Brain microvascular endothelial cell (primary cell): Measurements from ENCODE around the gene TMEM164.
"Not testable (repeated sequence)": the region's sequence is repeated elsewhere in the genome, so short reads cannot be mapped to it uniquely, and the experiment has no call there.

Experiments used
- DNase-seq: peaks from one replicate; pipeline ENCODE4 v3.0.0-alpha.2; 2020
- H3K27ac ChIP-seq: fragments of 250-450 bp; sonication (Bioruptor Pico); 2 replicates; pipeline ENCODE4 v1.5.1; 2020; ENCODE audit warnings: mild to moderate bottlenecking, moderate library complexity
- H3K27me3 ChIP-seq: fragments of 250-450 bp; sonication (Bioruptor Pico); replicated peaks from 2 replicates; pipeline ENCODE4 v1.5.1; 2020; ENCODE audit warnings: mild to moderate bottlenecking
- H3K36me3 ChIP-seq: fragments of 250-450 bp; sonication (Bioruptor Pico); replicated peaks from 2 replicates; pipeline ENCODE4 v1.5.1; 2020; ENCODE audit warnings: mild to moderate bottlenecking
- H3K4me3 ChIP-seq: 2 replicates; pipeline ENCODE4 v1.5.1; 2011; ENCODE audit warnings: low read depth, mild to moderate bottlenecking, control low read depth, low read length, moderate library complexity
- in situ Hi-C: cut with HindIII; loops from 2 replicates; pipeline ENCODE4 v1.10.0; 2017; ENCODE audit warnings: low sequenced_read_pairs, low pct_ligation_motif_present
- TF ChIP-seq, protein P1 (sequence below): IDR thresholded peaks from 2 replicates; pipeline ENCODE4 v1.5.1; 2011; ENCODE audit warnings: low read depth, mild to moderate bottlenecking, moderate library complexity, low read length, control low read depth, inconsistent platforms; ENCODE audit errors: missing control alignments

TMEM164 gene

DNA sequence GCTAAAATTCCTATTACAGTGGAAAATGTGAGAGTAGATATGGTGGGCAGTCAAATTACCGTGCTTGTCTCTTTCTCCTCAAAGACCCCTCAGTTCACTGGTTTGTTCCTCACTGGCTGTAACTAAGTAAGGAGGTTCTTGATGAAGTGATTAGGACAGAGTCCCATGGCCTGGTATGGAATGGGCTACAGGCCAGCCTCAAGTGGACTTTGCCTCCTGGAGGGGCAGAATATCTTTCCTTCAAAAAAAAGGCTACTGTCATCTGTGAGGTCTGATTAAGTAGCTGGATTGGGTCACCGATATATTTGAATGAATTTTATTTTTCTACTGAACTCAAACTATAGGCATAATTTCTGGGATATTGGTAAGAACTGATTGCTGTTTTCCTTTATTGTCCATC, 38.5 kb upstream of the TMEM164 start:
- Histone ChIP-seq H3K36me3 (no peaks in the 10 kb centered on the region), H3K4me3 (no peak overlapping the region), H3K27me3 (no peaks in the 10 kb centered on the region), H3K27ac (no peak overlapping the region)
- TF ChIP-seq, protein P1, sequence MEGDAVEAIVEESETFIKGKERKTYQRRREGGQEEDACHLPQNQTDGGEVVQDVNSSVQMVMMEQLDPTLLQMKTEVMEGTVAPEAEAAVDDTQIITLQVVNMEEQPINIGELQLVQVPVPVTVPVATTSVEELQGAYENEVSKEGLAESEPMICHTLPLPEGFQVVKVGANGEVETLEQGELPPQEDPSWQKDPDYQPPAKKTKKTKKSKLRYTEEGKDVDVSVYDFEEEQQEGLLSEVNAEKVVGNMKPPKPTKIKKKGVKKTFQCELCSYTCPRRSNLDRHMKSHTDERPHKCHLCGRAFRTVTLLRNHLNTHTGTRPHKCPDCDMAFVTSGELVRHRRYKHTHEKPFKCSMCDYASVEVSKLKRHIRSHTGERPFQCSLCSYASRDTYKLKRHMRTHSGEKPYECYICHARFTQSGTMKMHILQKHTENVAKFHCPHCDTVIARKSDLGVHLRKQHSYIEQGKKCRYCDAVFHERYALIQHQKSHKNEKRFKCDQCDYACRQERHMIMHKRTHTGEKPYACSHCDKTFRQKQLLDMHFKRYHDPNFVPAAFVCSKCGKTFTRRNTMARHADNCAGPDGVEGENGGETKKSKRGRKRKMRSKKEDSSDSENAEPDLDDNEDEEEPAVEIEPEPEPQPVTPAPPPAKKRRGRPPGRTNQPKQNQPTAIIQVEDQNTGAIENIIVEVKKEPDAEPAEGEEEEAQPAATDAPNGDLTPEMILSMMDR, result no peak
- DNase-seq, result no peak
- in situ Hi-C loops, result no loop called here

DNA sequence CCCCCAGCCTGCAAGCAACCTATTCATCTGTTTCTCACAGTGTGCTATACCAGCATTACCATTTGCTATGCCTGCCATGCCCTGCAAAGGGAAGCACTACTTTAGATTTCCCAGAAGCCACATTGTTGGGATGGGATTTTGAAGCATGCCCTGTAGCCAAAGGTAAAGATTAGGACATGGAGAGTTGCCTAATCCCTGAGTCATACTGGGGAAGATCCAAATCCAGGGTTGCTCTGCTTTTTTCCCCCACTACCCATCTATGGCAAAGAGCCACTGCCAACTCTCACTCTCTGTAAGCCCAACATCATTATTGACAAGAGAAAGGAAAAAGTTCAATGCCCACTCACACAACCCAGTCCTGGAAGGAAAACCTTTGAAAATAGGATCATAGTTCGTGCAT, 36.7 kb upstream of the TMEM164 start:
- H3K4me3 ChIP-seq, result no peak overlapping the region
- no peak overlapping the region for H3K27ac ChIP-seq
- H3K27me3 ChIP-seq, result no peaks in the 10 kb centered on the region
- no peaks in the 10 kb centered on the region for H3K36me3 ChIP-seq
- DNase-seq, result no peak
- TF ChIP-seq, protein P1, result no peak
- in situ Hi-C loops, result no loop called here

DNA sequence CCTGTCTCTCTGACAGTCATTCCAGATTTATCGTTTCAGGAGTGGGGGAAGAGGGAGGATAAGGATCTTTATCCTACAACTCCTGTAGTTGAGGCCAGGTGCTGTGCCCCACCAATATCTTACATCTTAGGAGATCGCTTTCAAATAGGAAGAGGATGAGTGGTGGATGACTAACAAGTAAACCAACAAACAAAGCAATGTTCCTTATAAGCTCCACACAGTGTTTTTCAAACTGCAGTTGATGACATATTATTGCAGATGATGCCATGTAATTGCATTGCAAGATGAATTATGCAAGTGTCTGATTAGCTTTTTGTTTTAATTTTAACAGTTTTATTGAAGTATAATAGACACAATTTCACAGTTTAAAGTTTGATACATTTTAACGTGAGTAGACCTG, 35.8 kb upstream of the TMEM164 start:
- Histone ChIP-seq H3K36me3 (no peaks in the 10 kb centered on the region), H3K27ac (no peak overlapping the region), H3K4me3 (no peak overlapping the region), H3K27me3 (no peaks in the 10 kb centered on the region)
- TF ChIP-seq, protein P1, result no peak
- no peak for DNase-seq
- in situ Hi-C loops, result no loop called here

DNA sequence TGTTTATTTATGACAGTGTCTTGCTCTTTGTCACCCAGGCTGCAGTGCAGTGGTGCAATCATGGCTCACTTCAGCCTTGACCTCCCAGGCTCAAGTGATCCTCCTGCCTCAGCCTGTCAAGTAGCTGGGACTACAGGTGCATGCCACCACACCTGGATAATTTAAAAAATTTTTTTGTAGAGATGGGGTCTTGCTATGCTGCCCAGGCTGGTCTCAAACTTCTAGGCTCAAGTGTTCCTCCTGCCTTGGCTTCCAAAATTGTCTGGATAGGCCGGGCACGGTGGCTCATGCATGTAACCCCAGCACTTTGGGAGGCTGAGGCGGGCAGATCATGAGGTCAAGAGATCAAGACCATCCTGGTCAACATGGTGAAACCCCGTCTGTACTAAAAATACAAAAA, 32.1 kb upstream of the TMEM164 start:
- H3K27me3 ChIP-seq, DNase-seq, H3K4me3 ChIP-seq, in situ Hi-C loops, H3K27ac ChIP-seq, H3K36me3 ChIP-seq: not testable (repeated sequence)

DNA sequence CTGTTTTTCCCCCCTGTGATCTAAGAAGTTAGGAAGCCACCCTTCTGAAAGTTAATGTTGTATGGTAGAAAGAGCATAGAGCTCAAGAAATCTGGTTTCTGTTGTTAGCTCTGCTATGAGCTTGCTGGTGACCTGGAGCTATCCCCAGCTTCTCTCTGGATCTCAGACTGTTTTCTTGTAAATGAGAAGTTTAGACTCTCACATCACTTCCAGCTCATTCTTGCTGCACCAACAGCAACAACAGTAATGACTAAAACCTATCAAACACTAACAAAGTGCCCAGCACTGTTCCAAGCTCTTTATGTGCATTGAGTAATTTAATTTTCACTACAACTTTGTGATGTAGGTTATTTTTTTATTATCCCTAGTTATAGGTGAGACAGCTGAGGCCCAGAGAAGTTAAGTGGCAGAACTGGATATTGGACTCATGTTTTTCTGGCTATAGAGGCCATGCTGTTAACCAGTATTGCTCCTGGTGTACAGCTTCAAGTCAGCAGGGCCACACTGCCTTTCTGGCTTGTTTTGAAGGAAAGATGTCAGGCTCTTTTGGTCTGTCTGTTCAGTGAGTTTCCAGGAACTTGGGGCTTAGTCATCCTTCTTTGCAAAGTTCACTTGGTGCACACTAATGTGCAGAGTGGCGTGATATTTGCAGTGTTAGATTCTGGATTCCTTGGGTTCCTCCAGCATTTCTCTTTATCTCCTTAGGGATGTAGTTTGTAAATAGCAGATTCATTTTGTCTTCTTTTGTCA, 27.8 kb upstream of the TMEM164 start:
- in situ Hi-C loops, result no loop called here
- TF ChIP-seq, protein P1, result no peak
- peak; percentile 30 for DNase-seq
- Histone ChIP-seq H3K27me3 (no peaks in the 10 kb centered on the region), H3K4me3 (no peak overlapping the region), H3K27ac (no peak overlapping the region), H3K36me3 (no peaks in the 10 kb centered on the region)

DNA sequence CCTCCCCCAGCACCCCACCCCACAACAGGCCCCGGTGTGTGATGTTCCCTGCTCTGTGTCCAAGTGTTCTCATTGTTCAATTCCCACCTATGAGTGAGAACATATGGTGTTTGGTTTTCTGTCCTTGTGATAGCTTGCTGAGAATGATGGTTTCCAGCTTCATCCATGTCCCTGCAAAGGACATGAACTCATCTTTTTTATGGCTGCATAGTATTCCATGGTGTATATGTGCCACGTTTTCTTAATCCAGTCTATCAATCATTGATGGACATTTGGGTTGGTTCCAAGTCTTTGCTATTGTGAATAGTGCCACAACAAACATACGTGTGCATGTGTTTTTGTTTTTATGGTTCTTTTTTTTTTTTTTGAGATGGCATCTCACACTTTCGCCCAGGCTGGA, 17.7 kb upstream of the TMEM164 start:
- in situ Hi-C loops, H3K27me3 ChIP-seq: not testable (repeated sequence)

DNA sequence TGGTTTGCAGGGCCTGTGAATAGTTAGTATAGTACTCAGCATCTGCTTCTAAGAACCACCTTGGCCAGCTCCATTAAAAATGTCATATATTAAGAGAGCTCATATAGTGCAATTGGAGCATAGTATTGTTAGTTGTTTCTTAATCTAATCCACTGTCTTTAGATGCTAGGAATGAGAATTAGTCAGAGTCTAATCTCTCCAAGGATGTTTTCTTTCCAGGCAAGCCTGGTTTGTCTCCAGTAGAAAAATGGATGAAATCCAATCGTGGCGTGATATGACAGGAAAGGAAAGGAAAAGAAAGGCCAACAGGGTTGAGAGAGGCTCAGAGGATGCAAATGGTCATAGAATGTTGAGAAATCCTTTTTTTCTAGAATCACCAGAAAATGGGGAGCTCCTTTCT, 15.0 kb upstream of the TMEM164 start:
- H3K4me3 ChIP-seq, result no peak overlapping the region
- H3K27ac ChIP-seq, result no peak overlapping the region
- DNase-seq, result peak; percentile 20
- H3K36me3 ChIP-seq, result no peaks in the 10 kb centered on the region
- in situ Hi-C loops, result no loop called here
- H3K27me3 ChIP-seq, result no peaks in the 10 kb centered on the region
- TF ChIP-seq, protein P1, result no peak

More for the DNA sequence above, 17.7 kb upstream of the TMEM164 start:
- not testable (repeated sequence) for H3K36me3 ChIP-seq, H3K27ac ChIP-seq, H3K4me3 ChIP-seq, DNase-seq
